Activated T-helper 17 cell treated with anti-CD3 and anti-CD28 coated beads, Interleukin-2, amount 50 U/mL, for 72 hours (primary cell): Measurements from ENCODE around the gene SNTA1. TPM values are rescaled to one million over a fixed set of nuclear protein-coding genes. Genes with fewer than 3 reads are reported as not detected.
"Not testable (repeated sequence)": the region's sequence is repeated elsewhere in the genome, so short reads cannot be mapped to it uniquely, and the experiment has no call there.

Experiments used
- ATAC-seq: fragments of 150-1000 bp; cut with Tn5 transposase; replicated peaks from 2 replicates; pipeline ENCODE4 v1.10.0; 2021; ENCODE audit warnings: mild to moderate bottlenecking, moderate library complexity
- H3K27ac Mint-ChIP-seq: one replicate; pipeline ENCODE4 v1.8.0; 2022; ENCODE audit warnings: mixed read lengths
- H3K27me3 Mint-ChIP-seq: one replicate; pipeline ENCODE4 v1.8.0; 2022; ENCODE audit warnings: mixed read lengths
- H3K36me3 Mint-ChIP-seq: one replicate; pipeline ENCODE4 v1.8.0; 2022; ENCODE audit warnings: low read depth, mild to moderate bottlenecking, mixed read lengths
- H3K4me1 Mint-ChIP-seq: one replicate; pipeline ENCODE4 v1.8.0; 2022; ENCODE audit warnings: mixed read lengths
- H3K4me3 Mint-ChIP-seq: one replicate; pipeline ENCODE4 v1.8.0; 2022; ENCODE audit warnings: mild to moderate bottlenecking, mixed read lengths
- H3K9me3 Mint-ChIP-seq: one replicate; pipeline ENCODE4 v1.8.0; 2022; ENCODE audit warnings: mixed read lengths
- total RNA-seq, 2 donors: library from RNA; stranded (reverse); gene quantifications; one replicate each; pipeline ENCODE4 v1.2.3, GENCODE V29; 2022

SNTA1 gene
- total RNA-seq, 2 donors from 2014 or later: 5.5 to 6.5 TPM

- Mint-ChIP-seq H3K4me1 (peaks cover 12% of the 10 kb centered on the region), H3K9me3 (no peaks in the 10 kb centered on the region), H3K27me3 (no peaks in the 10 kb centered on the region), H3K36me3 (no peaks in the 10 kb centered on the region), H3K27ac (no peak overlapping the region), H3K4me3 (no peak overlapping the region)
- no peak for ATAC-seq
These were observed 2.5 kb upstream of the SNTA1 start for GRCh38 chr20:33445881-33446625.

- H3K36me3 Mint-ChIP-seq: no peaks in the 10 kb centered on the region
- no peaks in the 10 kb centered on the region for H3K9me3 Mint-ChIP-seq
- H3K4me3 Mint-ChIP-seq: peak overlapping the region; percentile 92
- H3K27me3 Mint-ChIP-seq: no peaks in the 10 kb centered on the region
- no peak for ATAC-seq
- H3K4me1 Mint-ChIP-seq: peaks cover 12% of the 10 kb centered on the region
- H3K27ac Mint-ChIP-seq: peak overlapping the region; percentile 78
These were observed 1.4 kb upstream of the SNTA1 start for GRCh38 chr20:33444797-33445560.

- peak overlapping the region; percentile 92 for H3K4me3 Mint-ChIP-seq
- no peaks in the 10 kb centered on the region for H3K36me3 Mint-ChIP-seq
- no peaks in the 10 kb centered on the region for H3K27me3 Mint-ChIP-seq
- peaks cover 12% of the 10 kb centered on the region for H3K4me1 Mint-ChIP-seq
- H3K9me3 Mint-ChIP-seq: no peaks in the 10 kb centered on the region
- H3K27ac Mint-ChIP-seq: no peak overlapping the region
- peak; percentile 18 for ATAC-seq
These were observed 504 bp downstream of the SNTA1 start for GRCh38 chr20:33443006-33443511.

GRCh38 chr20:33442136-33443005, 1.2 kb downstream of the SNTA1 start:
- no peaks in the 10 kb centered on the region for H3K36me3 Mint-ChIP-seq
- H3K27me3 Mint-ChIP-seq: no peaks in the 10 kb centered on the region
- peak overlapping the region; percentile 92 for H3K4me3 Mint-ChIP-seq
- H3K4me1 Mint-ChIP-seq: peaks cover 12% of the 10 kb centered on the region
- no peak for ATAC-seq
- H3K9me3 Mint-ChIP-seq: no peaks in the 10 kb centered on the region
- no peak overlapping the region for H3K27ac Mint-ChIP-seq

GRCh38 chr20:33441142-33441955, 2.2 kb downstream of the SNTA1 start:
- no peak for ATAC-seq
- Mint-ChIP-seq H3K36me3 (no peaks in the 10 kb centered on the region), H3K4me1 (peaks cover 12% of the 10 kb centered on the region), H3K9me3 (no peaks in the 10 kb centered on the region), H3K27me3 (no peaks in the 10 kb centered on the region), H3K4me3 (no peak overlapping the region), H3K27ac (no peak overlapping the region)

- not testable (repeated sequence) for H3K27ac Mint-ChIP-seq, H3K27me3 Mint-ChIP-seq, ATAC-seq, H3K9me3 Mint-ChIP-seq, H3K4me3 Mint-ChIP-seq, H3K36me3 Mint-ChIP-seq
- H3K4me1 Mint-ChIP-seq: peaks cover 12% of the 10 kb centered on the region
These were observed 3.0 kb downstream of the SNTA1 start for GRCh38 chr20:33440562-33440961.

GRCh38 chr20:33438481-33438880, 5.1 kb downstream of the SNTA1 start:
- H3K27ac Mint-ChIP-seq: no peak overlapping the region
- H3K9me3 Mint-ChIP-seq: no peaks in the 10 kb centered on the region
- no peak for ATAC-seq
- no peaks in the 10 kb centered on the region for H3K36me3 Mint-ChIP-seq
- no peak overlapping the region for H3K4me3 Mint-ChIP-seq
- no peaks in the 10 kb centered on the region for H3K27me3 Mint-ChIP-seq
- H3K4me1 Mint-ChIP-seq: no peaks in the 10 kb centered on the region

- Mint-ChIP-seq H3K27me3 (no peaks in the 10 kb centered on the region), H3K9me3 (no peaks in the 10 kb centered on the region), H3K4me3 (no peak overlapping the region), H3K4me1 (no peaks in the 10 kb centered on the region), H3K36me3 (no peaks in the 10 kb centered on the region), H3K27ac (no peak overlapping the region)
- ATAC-seq: no peak
These were observed 6.2 kb downstream of the SNTA1 start for GRCh38 chr20:33437141-33437911.

- no peak for ATAC-seq
- no peaks in the 10 kb centered on the region for H3K27me3 Mint-ChIP-seq
- H3K9me3 Mint-ChIP-seq: no peaks in the 10 kb centered on the region
These were observed 9.1 kb downstream of the SNTA1 start for GRCh38 chr20:33434434-33434833.

GRCh38 chr20:33433465-33434234, 9.9 kb downstream of the SNTA1 start:
- Mint-ChIP-seq H3K4me3 (no peak overlapping the region), H3K9me3 (no peaks in the 10 kb centered on the region), H3K27ac (no peak overlapping the region), H3K36me3 (no peaks in the 10 kb centered on the region), H3K4me1 (no peaks in the 10 kb centered on the region), H3K27me3 (no peaks in the 10 kb centered on the region)
- no peak for ATAC-seq

More at GRCh38 chr20:33434434-33434833, 9.1 kb downstream of the SNTA1 start:
- no peak overlapping the region for H3K27ac Mint-ChIP-seq
- H3K36me3 Mint-ChIP-seq: no peaks in the 10 kb centered on the region
- H3K4me3 Mint-ChIP-seq: no peak overlapping the region
- no peaks in the 10 kb centered on the region for H3K4me1 Mint-ChIP-seq

- Mint-ChIP-seq H3K4me1 (no peaks in the 10 kb centered on the region), H3K9me3 (no peaks in the 10 kb centered on the region), H3K27ac (no peak overlapping the region)
These were observed 11.7 kb downstream of the SNTA1 start for GRCh38 chr20:33431797-33432381.

GRCh38 chr20:33423875-33424274, 19.7 kb downstream of the SNTA1 start:
- ATAC-seq, H3K4me3 Mint-ChIP-seq, H3K27me3 Mint-ChIP-seq, H3K27ac Mint-ChIP-seq, H3K9me3 Mint-ChIP-seq, H3K36me3 Mint-ChIP-seq, H3K4me1 Mint-ChIP-seq: not testable (repeated sequence)

More at GRCh38 chr20:33431797-33432381, 11.7 kb downstream of the SNTA1 start:
- Mint-ChIP-seq H3K27me3 (no peaks in the 10 kb centered on the region), H3K36me3 (no peaks in the 10 kb centered on the region), H3K4me3 (no peak overlapping the region)
- ATAC-seq: no peak
